SK-N-SH treated with all-trans-retinoic acid at 6 μM for 48 hours (cell line): ENCODE results near the gene ANTXRL.

Experiments used
- ATAC-seq: fragments of 200-7000 bp; cut with Tn5 transposase; 3 replicates; pipeline ENCODE4 v1.9.1; 2020; ENCODE audit warnings: mild to moderate bottlenecking, moderate library complexity
- ARNTL ChIP-seq: fragments of 450-650 bp; formaldehyde crosslinking; IDR thresholded peaks from 2 replicates; pipeline ENCODE4 v1.5.0; 2020; ENCODE audit warnings: low read depth, mild to moderate bottlenecking, moderate library complexity, borderline replicate concordance
- BACH2 ChIP-seq: fragments of 250-450 bp; sonication (Bioruptor Pico); IDR thresholded peaks from 2 replicates; pipeline ENCODE4 v1.9.0; 2021; ENCODE audit warnings: mild to moderate bottlenecking, borderline replicate concordance
- CREB5 ChIP-seq: fragments of 250-450 bp; sonication (Bioruptor Pico); IDR thresholded peaks from 2 replicates; pipeline ENCODE4 v1.5.1; 2020; ENCODE audit warnings: low read depth, mild to moderate bottlenecking, moderate library complexity
- CSDC2 ChIP-seq: fragments of 250-450 bp; sonication (Bioruptor Pico); IDR thresholded peaks from 2 replicates; pipeline ENCODE4 v1.5.0; 2020; ENCODE audit warnings: mild to moderate bottlenecking, moderate library complexity
- GLIS3 ChIP-seq: fragments of 250-450 bp; sonication (Bioruptor Pico); IDR thresholded peaks from 2 replicates; pipeline ENCODE4 v1.5.0; 2020; ENCODE audit warnings: mild to moderate bottlenecking, moderate library complexity
- ISL1 ChIP-seq: fragments of 250-450 bp; sonication (Bioruptor Pico); IDR thresholded peaks from 2 replicates; pipeline ENCODE4 v2.1.2; 2022; ENCODE audit warnings: mild to moderate bottlenecking, moderate library complexity
- OSR1 ChIP-seq: fragments of 250-450 bp; sonication (Bioruptor Pico); IDR thresholded peaks from 2 replicates; pipeline ENCODE4 v1.8.0; 2022; ENCODE audit warnings: moderate library complexity, mild to moderate bottlenecking, inconsistent platforms
- POU6F1 ChIP-seq: fragments of 250-450 bp; sonication (Bioruptor Pico); IDR thresholded peaks from 2 replicates; pipeline ENCODE4 v1.8.0; 2021; ENCODE audit warnings: low read depth, mild to moderate bottlenecking, moderate library complexity, borderline replicate concordance
- PPARA ChIP-seq: fragments of 250-450 bp; sonication (Bioruptor Pico); IDR thresholded peaks from 2 replicates; pipeline ENCODE4 v1.5.0; 2020; ENCODE audit warnings: mild to moderate bottlenecking, borderline replicate concordance
- RARB ChIP-seq: fragments of 250-450 bp; sonication (Bioruptor Pico); IDR thresholded peaks from 2 replicates; pipeline ENCODE4 v1.8.0; 2021; ENCODE audit warnings: mild to moderate bottlenecking, moderate library complexity
- SNAI2 ChIP-seq: fragments of 250-450 bp; sonication (Bioruptor Pico); IDR thresholded peaks from 2 replicates; pipeline ENCODE4 v1.5.0; 2020; ENCODE audit warnings: mild to moderate bottlenecking, moderate library complexity
- TSHZ2 ChIP-seq: fragments of 250-450 bp; sonication (Bioruptor Pico); IDR thresholded peaks from 2 replicates; pipeline ENCODE4 v1.5.0; 2020; ENCODE audit warnings: mild to moderate bottlenecking, moderate library complexity
- ZC3H10 ChIP-seq: fragments of 250-450 bp; sonication (Bioruptor Pico); IDR thresholded peaks from 2 replicates; pipeline ENCODE4 v1.5.1; 2021; ENCODE audit warnings: mild to moderate bottlenecking, moderate library complexity
- ZFP3 ChIP-seq: fragments of 250-450 bp; sonication (Bioruptor Pico); IDR thresholded peaks from 2 replicates; pipeline ENCODE4 v1.5.0; 2020; ENCODE audit warnings: mild to moderate bottlenecking, moderate library complexity
- ZNF565 ChIP-seq: fragments of 450-650 bp; formaldehyde crosslinking; conservative IDR thresholded peaks from 2 replicates; pipeline ENCODE4 v1.5.0; 2020; ENCODE audit warnings: low read depth, mild to moderate bottlenecking, moderate library complexity
- ZNF70 ChIP-seq: fragments of 450-650 bp; formaldehyde crosslinking; IDR thresholded peaks from 2 replicates; pipeline ENCODE4 v1.5.0; 2020; ENCODE audit warnings: mild to moderate bottlenecking, moderate library complexity
- ZNF8 ChIP-seq: fragments of 450-650 bp; formaldehyde crosslinking; IDR thresholded peaks from 2 replicates; pipeline ENCODE4 v1.5.0; 2020; ENCODE audit warnings: mild to moderate bottlenecking, moderate library complexity
- TF ChIP-seq, protein P1 (sequence below): fragments of 250-450 bp; sonication (Bioruptor Pico); IDR thresholded peaks from 2 replicates; pipeline ENCODE4 v1.5.1; 2021; ENCODE audit warnings: mild to moderate bottlenecking, moderate library complexity
- TF ChIP-seq, protein P2 (sequence below): fragments of 250-450 bp; sonication (Bioruptor Pico); IDR thresholded peaks from 2 replicates; pipeline ENCODE4 v1.8.0; 2020; ENCODE audit warnings: mild to moderate bottlenecking, moderate library complexity, borderline replicate concordance

Gene ANTXRL

DNA sequence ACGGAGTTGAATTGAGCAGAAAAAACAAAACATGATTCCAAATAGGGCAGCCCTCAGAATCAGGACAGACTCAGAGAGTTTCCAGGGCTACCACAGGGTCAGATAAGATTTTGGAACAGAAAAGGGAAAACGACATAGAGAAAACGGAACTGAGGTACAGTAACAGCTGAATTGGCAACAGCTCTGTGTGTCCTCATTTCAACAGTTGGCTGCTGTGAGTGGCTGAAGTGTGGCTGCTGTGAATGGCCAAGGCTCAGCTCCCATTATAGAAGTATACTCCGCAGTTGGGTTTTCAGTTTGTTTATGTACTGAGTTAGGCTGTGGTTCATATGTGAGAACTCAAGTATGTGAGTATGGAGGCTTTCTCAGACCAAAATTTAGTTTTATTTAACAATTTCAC is 32.0 kb downstream of the ANTXRL start:
- no peak for ATAC-seq

GRCh38 chr10:46319389-46319788 is 32.6 kb downstream of the ANTXRL start:
- TF ChIP-seq POU6F1 (CRISPR knock-in tag), result no peak
- TF ChIP-seq TSHZ2, result no peak
- TF ChIP-seq ZNF565 (CRISPR knock-in tag), result no peak

More for the DNA sequence above, 32.0 kb downstream of the ANTXRL start:
- TF ChIP-seq OSR1 (CRISPR knock-in tag), result no peak
- TF ChIP-seq TSHZ2, result no peak
- TF ChIP-seq ZNF565 (CRISPR knock-in tag), result no peak
- TF ChIP-seq CREB5 (CRISPR knock-in tag), result no peak
- no peak for TF ChIP-seq SNAI2 (CRISPR knock-in tag)
- TF ChIP-seq ARNTL (CRISPR knock-in tag), result no peak
- TF ChIP-seq GLIS3 (CRISPR knock-in tag), result no peak
- TF ChIP-seq PPARA (CRISPR knock-in tag), result no peak
- TF ChIP-seq, protein P1, sequence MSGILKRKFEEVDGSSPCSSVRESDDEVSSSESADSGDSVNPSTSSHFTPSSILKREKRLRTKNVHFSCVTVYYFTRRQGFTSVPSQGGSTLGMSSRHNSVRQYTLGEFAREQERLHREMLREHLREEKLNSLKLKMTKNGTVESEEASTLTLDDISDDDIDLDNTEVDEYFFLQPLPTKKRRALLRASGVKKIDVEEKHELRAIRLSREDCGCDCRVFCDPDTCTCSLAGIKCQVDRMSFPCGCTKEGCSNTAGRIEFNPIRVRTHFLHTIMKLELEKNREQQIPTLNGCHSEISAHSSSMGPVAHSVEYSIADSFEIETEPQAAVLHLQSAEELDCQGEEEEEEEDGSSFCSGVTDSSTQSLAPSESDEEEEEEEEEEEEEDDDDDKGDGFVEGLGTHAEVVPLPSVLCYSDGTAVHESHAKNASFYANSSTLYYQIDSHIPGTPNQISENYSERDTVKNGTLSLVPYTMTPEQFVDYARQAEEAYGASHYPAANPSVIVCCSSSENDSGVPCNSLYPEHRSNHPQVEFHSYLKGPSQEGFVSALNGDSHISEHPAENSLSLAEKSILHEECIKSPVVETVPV (CRISPR knock-in tag), result no peak
- no peak for TF ChIP-seq ZFP3 (CRISPR knock-in tag)
- no peak for TF ChIP-seq ZNF70
- TF ChIP-seq, all 23 proteins: peak for 0

GRCh38 chr10:46321770-46322169 is 35.0 kb downstream of the ANTXRL start:
- TF ChIP-seq SNAI2 (CRISPR knock-in tag), result no peak
- TF ChIP-seq ZNF8 (CRISPR knock-in tag), result no peak
- no peak for TF ChIP-seq ZNF565 (CRISPR knock-in tag)
- TF ChIP-seq ZFP3 (CRISPR knock-in tag), result no peak
- TF ChIP-seq POU6F1 (CRISPR knock-in tag), result no peak
- no peak for ATAC-seq

More at GRCh38 chr10:46319389-46319788, 32.6 kb downstream of the ANTXRL start:
- no peak for ATAC-seq

DNA sequence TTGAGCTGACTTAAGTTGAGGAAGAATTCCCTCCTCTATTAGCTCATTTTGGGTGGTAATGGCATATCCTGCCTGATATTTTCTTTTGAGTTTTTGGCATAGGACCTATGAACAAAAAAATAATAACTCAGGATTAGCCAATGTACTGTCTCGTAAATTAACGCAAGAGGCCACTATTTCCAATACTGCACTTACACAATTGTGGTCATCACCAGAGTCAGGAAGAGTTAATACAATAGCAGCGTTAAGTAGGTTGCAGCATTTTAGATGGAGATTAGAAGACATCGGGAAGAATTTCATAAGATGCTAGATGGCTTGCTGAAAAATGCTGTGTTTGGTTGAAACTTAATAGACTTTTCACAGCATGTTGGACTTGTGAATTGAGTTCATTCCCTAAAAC is 36.4 kb downstream of the ANTXRL start:
- ATAC-seq, result no peak
- TF ChIP-seq ISL1 (CRISPR knock-in tag) (no peak), CSDC2 (no peak), ARNTL (CRISPR knock-in tag) (no peak), ZC3H10 (CRISPR knock-in tag) (no peak), ZNF8 (CRISPR knock-in tag) (no peak), PPARA (CRISPR knock-in tag) (no peak), POU6F1 (CRISPR knock-in tag) (no peak), RARB (CRISPR knock-in tag) (no peak), BACH2 (CRISPR knock-in tag) (no peak)
- TF ChIP-seq, protein P2, sequence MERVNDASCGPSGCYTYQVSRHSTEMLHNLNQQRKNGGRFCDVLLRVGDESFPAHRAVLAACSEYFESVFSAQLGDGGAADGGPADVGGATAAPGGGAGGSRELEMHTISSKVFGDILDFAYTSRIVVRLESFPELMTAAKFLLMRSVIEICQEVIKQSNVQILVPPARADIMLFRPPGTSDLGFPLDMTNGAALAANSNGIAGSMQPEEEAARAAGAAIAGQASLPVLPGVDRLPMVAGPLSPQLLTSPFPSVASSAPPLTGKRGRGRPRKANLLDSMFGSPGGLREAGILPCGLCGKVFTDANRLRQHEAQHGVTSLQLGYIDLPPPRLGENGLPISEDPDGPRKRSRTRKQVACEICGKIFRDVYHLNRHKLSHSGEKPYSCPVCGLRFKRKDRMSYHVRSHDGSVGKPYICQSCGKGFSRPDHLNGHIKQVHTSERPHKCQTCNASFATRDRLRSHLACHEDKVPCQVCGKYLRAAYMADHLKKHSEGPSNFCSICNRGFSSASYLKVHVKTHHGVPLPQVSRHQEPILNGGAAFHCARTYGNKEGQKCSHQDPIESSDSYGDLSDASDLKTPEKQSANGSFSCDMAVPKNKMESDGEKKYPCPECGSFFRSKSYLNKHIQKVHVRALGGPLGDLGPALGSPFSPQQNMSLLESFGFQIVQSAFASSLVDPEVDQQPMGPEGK (CRISPR knock-in tag), result no peak
